IPS DF 4.7 (cell line): ENCODE measurements around the gene EMID1.

Source experiments
- DNase-seq: peaks from one replicate; pipeline ENCODE4 v3.0.0-alpha.2; 2013; ENCODE audit warnings: low spot score; ENCODE audit errors: extremely low read depth

EMID1 gene

GRCh38 chr22:29259253-29259899 lies 53.7 kb downstream of the EMID1 start:
- no peak for DNase-seq

GRCh38 chr22:29260031-29260560 lies 54.4 kb downstream of the EMID1 start:
- no peak for DNase-seq

GRCh38 chr22:29260601-29261315 lies 55.1 kb downstream of the EMID1 start:
- no peak for DNase-seq

GRCh38 chr22:29263791-29264276 lies 58.1 kb downstream of the EMID1 start:
- no peak for DNase-seq

- DNase-seq: no peak
Observed at GRCh38 chr22:29265305-29265704, 59.6 kb downstream of the EMID1 start.

GRCh38 chr22:29265929-29266328 lies 60.2 kb downstream of the EMID1 start:
- no peak for DNase-seq

- DNase-seq: no peak
Observed at GRCh38 chr22:29266564-29267461, 61.1 kb downstream of the EMID1 start.

GRCh38 chr22:29267462-29267857 lies 61.8 kb downstream of the EMID1 start:
- DNase-seq: no peak

GRCh38 chr22:29267858-29268510 lies 62.3 kb downstream of the EMID1 start, which contains the start of the genes EWSR1 and RHBDD3:
Gene EWSR1 (plus strand): TSS chr22:29268268. CDS start chr22:29268337, 69 bp downstream.
Gene RHBDD3 (minus strand): TSS chr22:29267981. CDS start chr22:29265626, 2,355 bp downstream.
- peak; percentile 60 for DNase-seq

- DNase-seq: no peak
Observed at GRCh38 chr22:29268511-29269229, 63.0 kb downstream of the EMID1 start.

- DNase-seq: no peak
Observed at GRCh38 chr22:29269230-29269604, 63.5 kb downstream of the EMID1 start.

- DNase-seq: no peak
Observed at GRCh38 chr22:29269731-29270474, 64.2 kb downstream of the EMID1 start.

- DNase-seq: no peak
Observed at GRCh38 chr22:29270475-29271271, 65.0 kb downstream of the EMID1 start.

- DNase-seq: no peak
Observed at GRCh38 chr22:29272624-29273023, 66.9 kb downstream of the EMID1 start.

- no peak for DNase-seq
Observed at GRCh38 chr22:29275167-29275566, 69.5 kb downstream of the EMID1 start.

- no peak for DNase-seq
Observed at GRCh38 chr22:29275819-29276565, 70.3 kb downstream of the EMID1 start.

GRCh38 chr22:29277927-29278326 lies 72.2 kb downstream of the EMID1 start:
- no peak for DNase-seq

GRCh38 chr22:29284196-29284595 lies 78.5 kb downstream of the EMID1 start:
- DNase-seq: no peak
